CD14-positive monocyte (primary cell): Measurements from ENCODE around the gene RAB21. TPM values are rescaled to one million over a fixed set of nuclear protein-coding genes. Genes with fewer than 3 reads are reported as not detected.
A peak's percentile ranks its signal among the peaks of the same experiment; 100 is the strongest.

Experiments
- DNase-seq, 3 donors: peaks; one replicate each; pipeline ENCODE4 v3.0.0-alpha.2; 2011 to 2022
- H2AFZ ChIP-seq: 2 replicates; pipeline ENCODE4 v1.6.0; 2012; ENCODE audit warnings: mild to moderate bottlenecking, low read depth, low read length, inconsistent platforms; ENCODE audit not compliant: insufficient read depth, poor library complexity, severe bottlenecking
- H3K27ac ChIP-seq, 2 donors: 1 replicate in 1 of 2; 2 replicates in 1 of 2; pipeline ENCODE4 v1.5.1; 2012 to 2013; ENCODE audit warnings: low read length in 2 of 2, control low read depth in 1 of 2, inconsistent platforms in 1 of 2, low read depth in 1 of 2, mild to moderate bottlenecking in 1 of 2
- H3K27me3 ChIP-seq, 2 donors: one replicate each; pipeline versions ENCODE4 v1.6.0 to v1.6.1; 2011 to 2013; ENCODE audit warnings: low read length in 2 of 2; ENCODE audit not compliant: control insufficient read depth in 2 of 2, insufficient read depth in 2 of 2
- H3K36me3 ChIP-seq, 2 donors: replicated peaks in 1 of 2; 1 replicate in 1 of 2; 2 replicates in 1 of 2; pipeline versions ENCODE4 v1.5.1 to v1.6.1; 2012 to 2013; ENCODE audit warnings: low read length in 2 of 2, control low read depth in 1 of 2, inconsistent platforms in 1 of 2, mild to moderate bottlenecking in 1 of 2; ENCODE audit not compliant: insufficient read depth in 2 of 2, control insufficient read depth in 1 of 2
- H3K4me1 ChIP-seq, 2 donors: 1 replicate in 1 of 2; 2 replicates in 1 of 2; pipeline versions ENCODE4 v1.5.1 to v1.6.1; 2012 to 2013; ENCODE audit warnings: low read length in 2 of 2, control low read depth in 1 of 2, inconsistent platforms in 1 of 2, mild to moderate bottlenecking in 1 of 2, moderate library complexity in 1 of 2; ENCODE audit not compliant: insufficient read depth in 2 of 2, control insufficient read depth in 1 of 2
- H3K4me2 ChIP-seq: replicated peaks from 2 replicates; pipeline ENCODE3; 2012; ENCODE audit warnings: low read length, moderate library complexity, mild to moderate bottlenecking; ENCODE audit not compliant: poor library complexity, severe bottlenecking; ENCODE audit errors: extremely low read depth
- H3K4me3 ChIP-seq, 3 experiments: fragments of 200-600 bp in 1 of 3; sonication (generic) in 1 of 3; replicated peaks in 1 of 3; 1 replicate in 2 of 3; 2 replicates in 1 of 3; pipeline ENCODE4 v1.5.1; 2011 to 2013; ENCODE audit warnings: low read length in 3 of 3, mild to moderate bottlenecking in 3 of 3, control low read depth in 2 of 3, low read depth in 2 of 3, inconsistent platforms in 1 of 3, moderate library complexity in 1 of 3
- H3K79me2 ChIP-seq: 2 replicates; pipeline ENCODE4 v1.6.0; 2012; ENCODE audit warnings: mild to moderate bottlenecking, control low read depth, inconsistent platforms, low read length, moderate library complexity; ENCODE audit not compliant: insufficient read depth
- H3K9ac ChIP-seq: 2 replicates; pipeline ENCODE4 v1.6.0; 2017; ENCODE audit warnings: low read length, mild to moderate bottlenecking; ENCODE audit not compliant: insufficient read depth, poor library complexity, severe bottlenecking
- H3K9me3 ChIP-seq, 2 donors: replicated peaks in 1 of 2; 1 replicate in 1 of 2; 2 replicates in 1 of 2; pipeline versions ENCODE4 v1.5.1 to v1.6.1; 2012 to 2013; ENCODE audit warnings: low read length in 2 of 2, control low read depth in 1 of 2; ENCODE audit not compliant: control insufficient read depth in 1 of 2, insufficient read depth in 1 of 2
- H4K20me1 ChIP-seq: 2 replicates; pipeline ENCODE4 v1.6.0; 2012; ENCODE audit warnings: mild to moderate bottlenecking, low read length, control low read depth, moderate library complexity; ENCODE audit not compliant: insufficient read depth
- H3K27ac Mint-ChIP-seq, 7 donors: one replicate each; pipeline ENCODE4 v1.8.0; 2020; ENCODE audit warnings: mild to moderate bottlenecking in 7 of 7, mixed read lengths in 7 of 7, moderate library complexity in 6 of 7, inconsistent platforms in 2 of 7
- H3K27me3 Mint-ChIP-seq, 3 donors: one replicate each; pipeline ENCODE4 v1.8.0; 2021 to 2022; ENCODE audit warnings: low read depth in 3 of 3, mild to moderate bottlenecking in 3 of 3, mixed read lengths in 3 of 3, moderate library complexity in 3 of 3, inconsistent platforms in 1 of 3
- H3K36me3 Mint-ChIP-seq, 2 donors: one replicate each; pipeline ENCODE4 v1.8.0; 2020; ENCODE audit warnings: mixed read lengths in 2 of 2, inconsistent platforms in 1 of 2, mild to moderate bottlenecking in 1 of 2
- H3K4me1 Mint-ChIP-seq: one replicate; pipeline ENCODE4 v1.8.0; 2020; ENCODE audit warnings: mild to moderate bottlenecking, mixed read lengths
- H3K4me3 Mint-ChIP-seq, 2 donors: one replicate each; pipeline ENCODE4 v1.8.0; 2020; ENCODE audit warnings: mild to moderate bottlenecking in 2 of 2, mixed read lengths in 2 of 2, moderate library complexity in 1 of 2
- H3K9me3 Mint-ChIP-seq, 7 donors: one replicate each; pipeline ENCODE4 v1.8.0; 2020 to 2022; ENCODE audit warnings: mixed read lengths in 7 of 7, mild to moderate bottlenecking in 6 of 7, moderate library complexity in 6 of 7, inconsistent platforms in 2 of 7
- WGBS: methylation state at CpG from one replicate; pipeline ENCODE4 v1.1.5; 2013; ENCODE audit warnings: missing lambda C conversion rate; ENCODE audit not compliant: insufficient coverage; 5-methylcytosine and 5-hydroxymethylcytosine counted together
- intact Hi-C, 2 donors: fragments of 100-400 bp; cut with micrococcal nuclease; formaldehyde crosslinking; loops; one replicate each; pipeline versions ENCODE4 v1.15.0 to v1.15.1; 2023
- polyA plus RNA-seq, 3 donors: library from polyadenylated mRNA; depleted of rRNA in 1 of 3; unstranded in 2 of 3; stranded (reverse) in 1 of 3; fragments of 300-500 nt in 2 of 3; fragments of >200 nt in 1 of 3; fragmentation: Illumina TruSeq in 2 of 3; gene quantifications; 1 replicate in 2 of 3; 2 replicates in 1 of 3; pipeline ENCODE4 v1.2.3, GENCODE V29; 2012 to 2021
- TF ChIP-seq, protein P1 (sequence below): fragments of 200-600 bp; IDR thresholded peaks from one replicate; pipeline ENCODE4 v1.8.0; 2022; ENCODE audit warnings: antibody characterized with exemption, mild to moderate bottlenecking

Gene RAB21
- polyA plus RNA-seq, 3 donors: 10.8 to 36.0 (median 31.1) TPM

GRCh38 chr12:71838676-71839075 is 84.0 kb downstream of the RAB21 start:
- H3K79me2 ChIP-seq: peaks cover 49% of the 10 kb centered on the region
- H2AFZ ChIP-seq: peak overlapping the region; percentile 92
- H3K9me3 Mint-ChIP-seq: no peaks in the 10 kb centered on the region
- intact Hi-C loops: loop anchor here in 1 of 2 donors (10.0 kb wide), 1 partner anchor 174 kb away; the partner anchor contains the start of genes THAP2 and ZFC3H1
- no peaks in the 10 kb centered on the region for H3K27me3 ChIP-seq
- peak overlapping the region in 6 of 7 donors; percentile 95 to 99 (median 98) for H3K27ac Mint-ChIP-seq
- WGBS: 100% methylated on average over 4 of the region's 6 CpGs
- H3K27me3 Mint-ChIP-seq: peaks cover 0 to 2% (median 0%) of the 10 kb centered on the region in 3 donors
- H3K4me1 ChIP-seq: peaks cover 19 to 23% of the 10 kb centered on the region in 2 donors
- TF ChIP-seq, protein P1, sequence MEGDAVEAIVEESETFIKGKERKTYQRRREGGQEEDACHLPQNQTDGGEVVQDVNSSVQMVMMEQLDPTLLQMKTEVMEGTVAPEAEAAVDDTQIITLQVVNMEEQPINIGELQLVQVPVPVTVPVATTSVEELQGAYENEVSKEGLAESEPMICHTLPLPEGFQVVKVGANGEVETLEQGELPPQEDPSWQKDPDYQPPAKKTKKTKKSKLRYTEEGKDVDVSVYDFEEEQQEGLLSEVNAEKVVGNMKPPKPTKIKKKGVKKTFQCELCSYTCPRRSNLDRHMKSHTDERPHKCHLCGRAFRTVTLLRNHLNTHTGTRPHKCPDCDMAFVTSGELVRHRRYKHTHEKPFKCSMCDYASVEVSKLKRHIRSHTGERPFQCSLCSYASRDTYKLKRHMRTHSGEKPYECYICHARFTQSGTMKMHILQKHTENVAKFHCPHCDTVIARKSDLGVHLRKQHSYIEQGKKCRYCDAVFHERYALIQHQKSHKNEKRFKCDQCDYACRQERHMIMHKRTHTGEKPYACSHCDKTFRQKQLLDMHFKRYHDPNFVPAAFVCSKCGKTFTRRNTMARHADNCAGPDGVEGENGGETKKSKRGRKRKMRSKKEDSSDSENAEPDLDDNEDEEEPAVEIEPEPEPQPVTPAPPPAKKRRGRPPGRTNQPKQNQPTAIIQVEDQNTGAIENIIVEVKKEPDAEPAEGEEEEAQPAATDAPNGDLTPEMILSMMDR: no peak
- no peaks in the 10 kb centered on the region for H3K9me3 ChIP-seq
- H3K4me3 ChIP-seq: peak overlapping the region in 1 of 3 experiments; percentile 88
- peak overlapping the region; percentile 81 to 93 for H3K4me3 Mint-ChIP-seq
- no peak overlapping the region for H3K9ac ChIP-seq
- H3K4me2 ChIP-seq: peak overlapping the region; percentile 89
- peaks cover 23% of the 10 kb centered on the region for H3K4me1 Mint-ChIP-seq
- peaks cover 6 to 9% of the 10 kb centered on the region in 2 donors for H3K36me3 Mint-ChIP-seq
- H4K20me1 ChIP-seq: peaks cover 16% of the 10 kb centered on the region
- DNase-seq: no peak
- peak overlapping the region; percentile 98 to 99 for H3K27ac ChIP-seq
- H3K36me3 ChIP-seq: no peaks in the 10 kb centered on the region

- peaks cover 6 to 9% of the 10 kb centered on the region in 2 donors for H3K36me3 Mint-ChIP-seq
- peak; percentile 56 to 86 (median 77) for DNase-seq
- Histone ChIP-seq H2AFZ (peak overlapping the region; percentile 92), H3K79me2 (peaks cover 66% of the 10 kb centered on the region), H4K20me1 (peaks cover 26% of the 10 kb centered on the region), H3K27me3 (no peaks in the 10 kb centered on the region), H3K4me1 (peaks cover 21 to 24% of the 10 kb centered on the region in 2 donors), H3K36me3 (peaks cover 0 to 4% of the 10 kb centered on the region in 2 donors), H3K4me2 (peak overlapping the region; percentile 89), H3K4me3 (peak overlapping the region; percentile 88 to 97 (median 95)), H3K9me3 (no peaks in the 10 kb centered on the region), H3K9ac (peak overlapping the region; percentile 88), H3K27ac (peak overlapping the region; percentile 98 to 99)
- peak overlapping the region; percentile 95 to 99 (median 98) for H3K27ac Mint-ChIP-seq
- intact Hi-C loops: loop anchor here (10.0 kb wide), 3 partner anchors 56 to 86 kb away; partner anchors contain the start of gene RAB21 (in 1 of the 2)
- peaks cover 23% of the 10 kb centered on the region for H3K4me1 Mint-ChIP-seq
- H3K9me3 Mint-ChIP-seq: no peaks in the 10 kb centered on the region
- TF ChIP-seq, protein P1: no peak
- H3K27me3 Mint-ChIP-seq: peaks cover 0 to 2% (median 0%) of the 10 kb centered on the region in 3 donors
- peak overlapping the region; percentile 81 to 93 for H3K4me3 Mint-ChIP-seq
- under 1% methylated on average over 18 of the region's 20 CpGs for WGBS
These were observed 85.7 kb downstream of the RAB21 start for GRCh38 chr12:71840231-71840847.
